ENCODE results near the gene ACBD6. TPM values are rescaled to one million over a fixed set of nuclear protein-coding genes. Genes with fewer than 3 reads are reported as not detected.

The ACBD6 gene
- total and polyA plus RNA-seq, 2 experiments from 2014 or later = 36.3 to 45.8 TPM

- no peak overlapping the region for H3K4me3 ChIP-seq
- H4K20me1 ChIP-seq (ENCODE audit: insufficient read depth, poor library complexity, severe bottlenecking) = no peaks in the 10 kb centered on the region
- no peaks in the 10 kb centered on the region for H3K27me3 ChIP-seq
- H3K27ac ChIP-seq = no peak overlapping the region
- H3K79me2 ChIP-seq = peaks cover 26% of the 10 kb centered on the region
- no peak for DNase-seq (ENCODE audit: low spot score)
- no peak overlapping the region for H3K4me2 ChIP-seq
- H3K9me3 ChIP-seq (ENCODE audit: low read depth) = no peaks in the 10 kb centered on the region
- WGBS (ENCODE audit: low lambda C conversion rate, missing lambda C conversion rate) = 85% methylated on average over 2 of the region's 2 CpGs
- H2AFZ ChIP-seq = no peak overlapping the region
- TF ChIP-seq EZH2phosphoT487 (IDR thresholded peaks at IDR 0.05; ENCODE audit: low read depth, severe bottlenecking, unreplicated experiment) (no peak), EZH2 (IDR thresholded peaks at IDR 0.05; ENCODE audit: borderline replicate concordance) (no peak)
- TF ChIP-seq, protein P1, sequence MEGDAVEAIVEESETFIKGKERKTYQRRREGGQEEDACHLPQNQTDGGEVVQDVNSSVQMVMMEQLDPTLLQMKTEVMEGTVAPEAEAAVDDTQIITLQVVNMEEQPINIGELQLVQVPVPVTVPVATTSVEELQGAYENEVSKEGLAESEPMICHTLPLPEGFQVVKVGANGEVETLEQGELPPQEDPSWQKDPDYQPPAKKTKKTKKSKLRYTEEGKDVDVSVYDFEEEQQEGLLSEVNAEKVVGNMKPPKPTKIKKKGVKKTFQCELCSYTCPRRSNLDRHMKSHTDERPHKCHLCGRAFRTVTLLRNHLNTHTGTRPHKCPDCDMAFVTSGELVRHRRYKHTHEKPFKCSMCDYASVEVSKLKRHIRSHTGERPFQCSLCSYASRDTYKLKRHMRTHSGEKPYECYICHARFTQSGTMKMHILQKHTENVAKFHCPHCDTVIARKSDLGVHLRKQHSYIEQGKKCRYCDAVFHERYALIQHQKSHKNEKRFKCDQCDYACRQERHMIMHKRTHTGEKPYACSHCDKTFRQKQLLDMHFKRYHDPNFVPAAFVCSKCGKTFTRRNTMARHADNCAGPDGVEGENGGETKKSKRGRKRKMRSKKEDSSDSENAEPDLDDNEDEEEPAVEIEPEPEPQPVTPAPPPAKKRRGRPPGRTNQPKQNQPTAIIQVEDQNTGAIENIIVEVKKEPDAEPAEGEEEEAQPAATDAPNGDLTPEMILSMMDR (IDR thresholded peaks at IDR 0.05; ENCODE audit: poor library complexity) = no peak
- H3K9me2 ChIP-seq (replicated peaks; ENCODE audit: insufficient read depth) = no peaks in the 10 kb centered on the region
- peaks cover 3% of the 10 kb centered on the region for H3K36me3 ChIP-seq (replicated peaks; ENCODE audit: insufficient read depth, low read depth)
- no peaks in the 10 kb centered on the region for H3K4me1 ChIP-seq (ENCODE audit: insufficient read depth)
Measured at GRCh38 chr1:180433873-180434272, 68.5 kb downstream of the ACBD6 start.

- no peak for DNase-seq (ENCODE audit: low spot score)
- H3K27ac ChIP-seq = no peak overlapping the region
- H3K4me1 ChIP-seq (ENCODE audit: insufficient read depth) = no peaks in the 10 kb centered on the region
- no peaks in the 10 kb centered on the region for H3K9me3 ChIP-seq (ENCODE audit: low read depth)
- TF ChIP-seq EZH2 (IDR thresholded peaks at IDR 0.05; ENCODE audit: borderline replicate concordance) (no peak), EZH2phosphoT487 (IDR thresholded peaks at IDR 0.05; ENCODE audit: low read depth, severe bottlenecking, unreplicated experiment) (no peak)
- TF ChIP-seq, protein P1 (IDR thresholded peaks at IDR 0.05; ENCODE audit: poor library complexity) = no peak
- H4K20me1 ChIP-seq (ENCODE audit: insufficient read depth, poor library complexity, severe bottlenecking) = no peaks in the 10 kb centered on the region
- H3K9me2 ChIP-seq (replicated peaks; ENCODE audit: insufficient read depth) = no peaks in the 10 kb centered on the region
- H3K79me2 ChIP-seq = peaks cover 26% of the 10 kb centered on the region
- no peak overlapping the region for H3K4me3 ChIP-seq
- no peak overlapping the region for H2AFZ ChIP-seq
- H3K36me3 ChIP-seq (replicated peaks; ENCODE audit: insufficient read depth, low read depth) = peaks cover 3% of the 10 kb centered on the region
- no peaks in the 10 kb centered on the region for H3K27me3 ChIP-seq
- 97% methylated on average over 6 of the region's 6 CpGs for WGBS (ENCODE audit: low lambda C conversion rate, missing lambda C conversion rate)
- H3K4me2 ChIP-seq = no peak overlapping the region
Measured at GRCh38 chr1:180431683-180432082, 70.7 kb downstream of the ACBD6 start.

- DNase-seq (ENCODE audit: low spot score) = no peak
- no peak overlapping the region for H3K27ac ChIP-seq
- no peak overlapping the region for H2AFZ ChIP-seq
- H3K36me3 ChIP-seq (replicated peaks; ENCODE audit: insufficient read depth, low read depth) = no peaks in the 10 kb centered on the region
- no peaks in the 10 kb centered on the region for H3K9me2 ChIP-seq (replicated peaks; ENCODE audit: insufficient read depth)
- no peaks in the 10 kb centered on the region for H3K4me1 ChIP-seq (ENCODE audit: insufficient read depth)
- no peak for TF ChIP-seq EZH2phosphoT487 (IDR thresholded peaks at IDR 0.05; ENCODE audit: low read depth, severe bottlenecking, unreplicated experiment)
- TF ChIP-seq EZH2 (IDR thresholded peaks at IDR 0.05; ENCODE audit: borderline replicate concordance) = no peak
- TF ChIP-seq, protein P1 (IDR thresholded peaks at IDR 0.05; ENCODE audit: poor library complexity) = no peak
- H3K27me3 ChIP-seq = no peaks in the 10 kb centered on the region
- no peaks in the 10 kb centered on the region for H4K20me1 ChIP-seq (ENCODE audit: insufficient read depth, poor library complexity, severe bottlenecking)
- H3K4me2 ChIP-seq = no peak overlapping the region
- H3K9me3 ChIP-seq (ENCODE audit: low read depth) = no peaks in the 10 kb centered on the region
- 95% methylated on average over 4 of the region's 4 CpGs for WGBS (ENCODE audit: low lambda C conversion rate, missing lambda C conversion rate)
- no peak overlapping the region for H3K4me3 ChIP-seq
- peaks cover 18% of the 10 kb centered on the region for H3K79me2 ChIP-seq
Measured at GRCh38 chr1:180428782-180429695, 73.3 kb downstream of the ACBD6 start.

All from hepatocyte (in vitro differentiated cells).